HAP-1 (cell line): Measurements from ENCODE around the gene WWOX.

Source experiments
- DNase-seq, 2 experiments: peaks; one replicate each; pipeline ENCODE4 v3.0.0-alpha.2; 2016 to 2020; ENCODE audit warnings: low spot score in 2 of 2
- H3K27me3 ChIP-seq: fragments of 250-450 bp; sonication (Bioruptor Pico); 2 replicates; pipeline ENCODE4 v1.5.1; 2020; ENCODE audit warnings: low read depth, mild to moderate bottlenecking, moderate library complexity
- H3K36me3 ChIP-seq: fragments of 250-450 bp; sonication (Bioruptor Pico); replicated peaks from 2 replicates; pipeline ENCODE4 v1.5.1; 2020; ENCODE audit warnings: mild to moderate bottlenecking
- H3K4me1 ChIP-seq: fragments of 250-450 bp; sonication (Bioruptor Pico); 2 replicates; pipeline ENCODE4 v1.5.1; 2020; ENCODE audit warnings: mild to moderate bottlenecking
- H3K4me3 ChIP-seq: fragments of 250-450 bp; sonication (Bioruptor Pico); 2 replicates; pipeline ENCODE4 v1.5.1; 2020; ENCODE audit warnings: mild to moderate bottlenecking, moderate library complexity
- H3K9me3 ChIP-seq: fragments of 250-450 bp; sonication (Bioruptor Pico); 2 replicates; pipeline ENCODE4 v1.5.1; 2020; ENCODE audit warnings: mild to moderate bottlenecking, moderate library complexity
- in situ Hi-C: fragments of 300-500 bp; cut with MboI; formaldehyde crosslinking; loops from 3 replicates; pipeline ENCODE4 v1.14.3; 2020; ENCODE audit warnings: low sequenced_read_pairs, inconsistent platforms, mixed read lengths

Gene WWOX

DNA sequence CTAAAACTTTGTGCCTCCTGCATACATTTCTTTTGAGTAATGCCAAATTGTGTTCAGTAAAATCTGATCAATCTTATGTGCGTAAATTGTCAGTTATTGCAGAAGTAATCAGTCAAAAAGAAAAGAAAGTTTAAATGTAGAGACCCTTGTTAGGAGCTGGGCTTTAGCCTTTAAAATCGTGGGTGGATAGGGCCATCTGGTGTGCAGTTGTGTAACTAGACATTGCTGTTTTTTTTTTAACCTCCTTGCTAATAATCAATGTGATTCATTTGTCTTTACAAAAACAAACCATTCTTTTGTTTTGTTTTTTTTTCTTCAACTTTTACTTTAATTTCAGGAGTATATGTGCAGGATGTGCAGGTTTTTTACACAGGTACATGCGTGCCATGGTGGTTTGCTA, 5.3 kb upstream of the WWOX start:
- Histone ChIP-seq H3K36me3 (no peaks in the 10 kb centered on the region), H3K9me3 (peaks cover 4% of the 10 kb centered on the region; the same call in 1 of the 2 replicates), H3K4me3 (no peak overlapping the region), H3K4me1 (peaks cover 3% of the 10 kb centered on the region; the same call in 1 of the 2 replicates), H3K27me3 (peaks cover 13% of the 10 kb centered on the region; the same call in 1 of the 2 replicates)
- in situ Hi-C loops: no loop called here
- DNase-seq: no peak

DNA sequence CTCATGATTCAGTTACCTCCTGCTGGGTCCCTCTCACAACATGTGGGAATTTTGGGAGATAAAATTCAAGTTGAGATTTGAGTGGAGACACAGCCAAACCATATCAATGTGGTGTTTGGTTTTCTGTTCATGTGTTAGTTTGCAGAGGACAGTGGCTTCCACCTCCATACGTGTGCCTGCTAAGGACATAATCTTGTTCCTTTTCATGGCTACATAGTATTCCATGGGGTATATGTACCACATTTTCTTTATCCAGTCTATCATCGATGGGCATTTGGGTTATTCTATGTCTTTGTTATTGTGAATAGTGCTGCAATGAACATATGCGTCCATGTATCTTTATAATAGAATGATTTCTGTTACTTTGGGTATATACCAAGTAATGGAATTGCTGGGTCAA, 4.5 kb upstream of the WWOX start:
- DNase-seq: no peak
- in situ Hi-C loops: no loop called here
- Histone ChIP-seq H3K4me1 (peaks cover 3% of the 10 kb centered on the region; the same call in 1 of the 2 replicates), H3K4me3 (no peak overlapping the region), H3K27me3 (peaks cover 13% of the 10 kb centered on the region; the same call in 1 of the 2 replicates), H3K9me3 (peaks cover 4% of the 10 kb centered on the region; the same call in 1 of the 2 replicates), H3K36me3 (no peaks in the 10 kb centered on the region)

DNA sequence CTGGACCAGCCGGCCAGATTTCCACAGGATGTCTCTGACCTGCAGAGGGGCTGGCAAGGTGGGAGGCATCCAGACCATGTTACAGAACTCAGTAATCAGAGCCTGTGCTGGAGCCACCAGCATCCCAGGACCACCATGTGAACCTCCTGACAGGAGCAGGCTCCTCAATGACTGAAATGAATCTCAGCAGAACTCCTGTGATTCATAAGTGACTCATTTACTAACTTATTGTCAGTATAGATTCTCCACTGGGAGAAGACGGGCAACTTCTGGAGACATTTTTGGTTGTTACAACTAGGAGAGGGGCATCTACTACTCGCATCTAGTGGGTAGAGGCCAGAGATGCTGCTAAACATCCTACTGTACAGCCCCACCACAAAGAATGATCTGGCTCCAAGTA, 3.1 kb upstream of the WWOX start:
- H3K4me3 ChIP-seq: no peak overlapping the region
- peaks cover 13% of the 10 kb centered on the region; the same call in 1 of the 2 replicates for H3K27me3 ChIP-seq
- peaks cover 4% of the 10 kb centered on the region; the same call in 1 of the 2 replicates for H3K9me3 ChIP-seq
- H3K36me3 ChIP-seq: no peaks in the 10 kb centered on the region
- DNase-seq: no peak
- in situ Hi-C loops: no loop called here
- H3K4me1 ChIP-seq: peaks cover 9% of the 10 kb centered on the region

DNA sequence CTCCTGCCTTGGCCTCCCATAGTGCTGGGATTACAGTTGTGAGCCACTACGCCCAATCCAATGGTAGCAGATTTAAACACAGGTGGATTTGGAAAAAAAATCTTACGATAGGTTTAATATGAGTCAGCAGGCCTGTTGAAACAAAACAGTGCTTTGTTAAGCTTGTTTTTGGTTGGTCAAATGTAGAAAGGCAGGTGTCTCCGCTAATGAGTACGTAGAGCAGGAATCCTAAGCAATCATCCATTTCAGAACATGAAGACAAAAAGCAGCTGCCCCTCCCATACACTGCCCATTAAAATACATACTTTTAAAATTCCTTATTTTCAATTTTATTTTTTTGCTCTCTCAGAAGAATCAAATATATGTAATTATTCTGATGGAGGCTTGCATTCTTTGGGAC, 1.9 kb upstream of the WWOX start:
- no peak for DNase-seq
- Histone ChIP-seq H3K36me3 (no peaks in the 10 kb centered on the region), H3K27me3 (peaks cover 11% of the 10 kb centered on the region; the same call in 1 of the 2 replicates), H3K4me3 (no peak overlapping the region), H3K9me3 (peaks cover 4% of the 10 kb centered on the region; the same call in 1 of the 2 replicates), H3K4me1 (peaks cover 9% of the 10 kb centered on the region)
- in situ Hi-C loops: no loop called here

DNA sequence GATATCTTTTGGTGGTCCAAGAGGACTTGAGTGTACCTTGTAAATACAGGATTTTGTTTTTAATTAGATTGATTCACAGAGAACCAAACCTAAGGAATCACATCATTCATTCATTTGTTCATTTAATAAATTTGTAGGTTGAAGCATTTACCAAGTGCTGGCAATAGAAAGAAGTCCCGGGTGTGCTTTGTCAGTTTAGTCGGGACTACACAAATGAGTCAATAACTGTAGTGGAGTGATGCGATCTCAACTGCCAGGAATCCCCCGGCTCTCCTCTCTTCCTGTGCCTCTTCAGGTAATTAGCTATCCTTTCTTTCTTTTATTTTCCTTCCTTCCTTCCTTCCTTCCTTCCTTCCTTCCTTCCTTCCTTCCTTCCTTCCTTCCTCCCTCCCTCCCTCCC, 1.4 kb upstream of the WWOX start:
- in situ Hi-C loops: no loop called here
- Histone ChIP-seq H3K4me3 (no peak overlapping the region), H3K27me3 (peaks cover 7% of the 10 kb centered on the region; the same call in 1 of the 2 replicates), H3K9me3 (peaks cover 4% of the 10 kb centered on the region; the same call in 1 of the 2 replicates), H3K4me1 (peaks cover 9% of the 10 kb centered on the region), H3K36me3 (no peaks in the 10 kb centered on the region)
- no peak for DNase-seq

DNA sequence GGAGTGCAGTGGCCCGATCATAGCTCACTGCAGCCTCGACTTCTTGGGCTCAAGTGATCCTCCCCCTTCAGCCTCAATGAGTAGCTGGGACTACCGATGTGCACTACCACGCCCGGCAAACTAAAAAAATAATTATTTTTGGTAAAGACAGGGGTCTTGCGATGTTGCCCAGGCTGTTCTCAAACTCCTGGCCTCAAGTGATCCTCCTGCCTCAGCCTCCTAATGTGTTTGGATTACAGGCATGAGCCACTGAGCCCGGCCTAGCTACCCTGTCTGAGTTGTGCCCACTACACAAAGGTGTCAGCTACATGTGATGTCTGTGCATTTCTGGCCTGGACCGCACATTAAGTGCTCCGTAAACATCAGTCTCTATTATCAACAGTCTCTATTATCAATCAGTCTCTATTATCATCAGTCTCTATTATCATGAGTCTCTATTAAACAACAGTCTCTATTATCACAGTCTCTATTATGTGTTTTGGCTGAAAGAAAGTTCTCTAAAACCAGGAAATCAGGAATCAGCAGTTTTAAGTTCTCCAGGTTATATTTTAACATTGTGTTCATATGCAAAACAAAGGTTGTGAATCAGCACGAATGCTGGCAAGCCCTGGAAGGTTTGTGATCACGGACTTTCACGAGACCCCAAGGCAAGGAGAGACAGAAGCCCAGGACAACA, 721 bp upstream of the WWOX start:
- no peaks in the 10 kb centered on the region for H3K36me3 ChIP-seq
- peaks cover 9% of the 10 kb centered on the region for H3K4me1 ChIP-seq
- H3K27me3 ChIP-seq: peaks cover 4% of the 10 kb centered on the region; the same call in 1 of the 2 replicates
- peak overlapping the region; percentile 76 for H3K4me3 ChIP-seq
- DNase-seq: no peak
- in situ Hi-C loops: no loop called here
- peaks cover 4% of the 10 kb centered on the region; the same call in 1 of the 2 replicates for H3K9me3 ChIP-seq

DNA sequence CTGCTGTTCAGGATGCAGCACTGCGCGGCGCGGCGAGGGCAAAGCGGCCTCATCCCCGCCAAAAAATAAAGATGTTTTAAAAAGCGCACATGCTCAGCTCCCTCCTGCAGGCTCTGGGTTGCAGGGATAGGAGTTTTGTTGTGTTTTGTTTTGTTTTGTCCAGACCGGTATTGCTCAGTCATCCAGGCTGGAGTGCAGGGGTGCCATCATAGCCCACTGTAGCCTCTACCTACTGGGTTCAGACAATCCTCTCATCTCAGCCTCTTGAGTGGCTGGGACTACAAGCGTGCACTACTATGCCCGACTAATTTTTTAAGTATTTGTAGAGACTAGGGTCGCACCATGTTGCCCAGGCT, 636 bp downstream of the WWOX start:
- peak overlapping the region; percentile 76 for H3K4me3 ChIP-seq
- H3K27me3 ChIP-seq: no peaks in the 10 kb centered on the region
- H3K9me3 ChIP-seq: no peaks in the 10 kb centered on the region
- in situ Hi-C loops: loop anchor here (25.0 kb wide), 1 partner anchor 1512 kb away; the partner anchor contains the start of gene MAF
- H3K4me1 ChIP-seq: peaks cover 9% of the 10 kb centered on the region
- no peak for DNase-seq
- no peaks in the 10 kb centered on the region for H3K36me3 ChIP-seq

DNA sequence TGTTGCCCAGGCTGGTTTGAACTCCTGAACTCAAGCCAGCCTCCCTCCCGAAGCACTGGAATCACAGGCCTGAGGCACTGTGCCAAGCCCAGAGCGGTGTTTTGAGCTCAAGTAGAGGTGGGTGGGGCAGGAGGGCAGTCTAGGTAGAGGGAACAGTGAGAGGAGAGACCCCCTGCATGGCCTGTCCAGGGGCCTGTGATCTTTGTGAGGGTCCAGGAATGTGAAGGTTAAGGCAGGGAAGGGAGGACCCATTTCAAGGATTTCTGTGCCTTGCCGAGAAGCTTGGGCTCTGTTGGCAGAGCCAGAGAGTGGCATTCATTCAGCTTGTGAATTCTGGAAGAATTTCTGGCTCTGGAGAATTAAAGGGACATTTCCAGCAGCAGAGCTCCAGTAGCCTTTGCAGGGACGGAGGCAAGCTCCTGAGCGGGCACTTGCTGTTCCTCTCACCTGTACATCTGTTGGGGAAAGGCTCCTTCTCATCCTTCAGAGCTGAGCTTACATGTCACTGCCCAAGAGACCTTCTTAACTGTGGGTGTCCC, 2.7 kb downstream of the WWOX start:
- in situ Hi-C loops: loop anchor here (25.0 kb wide), 1 partner anchor 1510 kb away; the partner anchor contains the start of gene MAF
- H3K9me3 ChIP-seq: no peaks in the 10 kb centered on the region
- H3K4me3 ChIP-seq: no peak overlapping the region
- no peaks in the 10 kb centered on the region for H3K36me3 ChIP-seq
- H3K4me1 ChIP-seq: peaks cover 9% of the 10 kb centered on the region
- DNase-seq: no peak
- no peaks in the 10 kb centered on the region for H3K27me3 ChIP-seq

DNA sequence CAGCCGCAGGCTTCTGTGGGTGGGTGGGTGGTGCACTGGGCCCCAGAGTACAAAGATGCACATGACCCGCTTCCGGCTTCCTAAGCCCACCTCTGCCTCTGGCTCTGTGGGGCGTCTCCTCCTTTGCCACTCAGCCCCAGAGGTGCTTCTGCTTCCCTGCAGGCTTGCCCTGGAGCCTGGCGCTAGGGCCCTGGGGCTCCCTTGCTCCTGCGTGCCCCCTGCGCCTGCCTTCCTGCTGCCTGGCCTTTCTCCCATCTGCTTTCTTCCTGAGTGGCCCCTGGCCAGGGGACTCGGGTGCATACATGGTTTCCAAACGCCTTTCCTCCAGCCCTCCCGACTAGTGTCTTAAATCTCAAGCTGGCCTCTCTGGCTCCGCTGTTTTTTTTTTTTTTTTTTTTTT, 3.4 kb downstream of the WWOX start:
- in situ Hi-C loops: loop anchor here (25.0 kb wide), 1 partner anchor 1509 kb away; the partner anchor contains the start of gene MAF
- H3K9me3 ChIP-seq: no peaks in the 10 kb centered on the region
- H3K36me3 ChIP-seq: no peaks in the 10 kb centered on the region
- no peak for DNase-seq
- peaks cover 9% of the 10 kb centered on the region for H3K4me1 ChIP-seq
- no peaks in the 10 kb centered on the region for H3K27me3 ChIP-seq
- no peak overlapping the region for H3K4me3 ChIP-seq

DNA sequence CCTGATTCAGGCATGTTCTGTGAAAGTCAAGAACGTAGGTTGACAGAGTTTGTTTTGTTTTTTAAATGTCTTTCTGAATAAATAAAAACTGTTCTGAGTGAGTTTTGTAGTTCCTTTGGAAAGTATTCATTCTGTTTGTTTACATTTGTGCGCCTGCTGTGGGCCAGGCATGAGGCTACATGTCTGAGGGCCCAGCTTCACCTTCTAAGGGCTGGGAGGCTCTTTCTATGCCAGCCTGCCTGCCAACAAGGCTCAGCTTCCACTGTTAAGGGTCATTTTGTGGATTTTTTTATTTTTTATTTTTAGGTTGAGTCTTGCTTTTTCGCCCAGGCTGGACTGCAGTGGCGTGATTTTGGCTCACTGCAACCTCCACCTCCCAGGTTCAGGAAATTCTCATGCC, 6.1 kb downstream of the WWOX start:
- Histone ChIP-seq H3K27me3 (no peaks in the 10 kb centered on the region), H3K4me1 (peaks cover 2% of the 10 kb centered on the region; the same call in 1 of the 2 replicates), H3K9me3 (no peaks in the 10 kb centered on the region), H3K36me3 (no peaks in the 10 kb centered on the region), H3K4me3 (no peak overlapping the region)
- in situ Hi-C loops: loop anchor here (25.0 kb wide), 1 partner anchor 1507 kb away; the partner anchor contains the start of gene MAF
- DNase-seq: no peak

DNA sequence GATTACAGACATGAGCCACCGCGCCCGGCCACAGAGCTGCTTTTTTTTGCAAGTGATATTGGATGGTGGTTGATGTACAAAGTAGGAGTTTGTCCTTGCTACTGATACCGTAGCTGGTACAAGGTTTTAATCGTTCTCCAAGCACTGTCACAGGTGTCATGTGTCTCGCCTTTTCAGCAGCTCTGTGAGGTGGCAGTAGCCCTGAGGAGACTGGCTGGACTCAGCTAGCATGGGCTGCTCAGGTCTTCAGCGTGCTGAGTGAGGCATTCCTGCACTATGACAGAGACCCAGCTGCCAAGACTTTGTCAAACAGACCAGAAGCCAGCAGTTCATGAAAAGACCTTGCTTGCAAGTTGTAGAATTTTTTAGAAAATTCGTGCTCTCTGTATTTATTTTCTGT, 7.2 kb downstream of the WWOX start:
- in situ Hi-C loops: loop anchor here (25.0 kb wide), 1 partner anchor 1506 kb away; the partner anchor contains the start of gene MAF
- Histone ChIP-seq H3K9me3 (no peaks in the 10 kb centered on the region), H3K27me3 (no peaks in the 10 kb centered on the region), H3K4me3 (no peak overlapping the region), H3K4me1 (no peaks in the 10 kb centered on the region), H3K36me3 (no peaks in the 10 kb centered on the region)
- no peak for DNase-seq

DNA sequence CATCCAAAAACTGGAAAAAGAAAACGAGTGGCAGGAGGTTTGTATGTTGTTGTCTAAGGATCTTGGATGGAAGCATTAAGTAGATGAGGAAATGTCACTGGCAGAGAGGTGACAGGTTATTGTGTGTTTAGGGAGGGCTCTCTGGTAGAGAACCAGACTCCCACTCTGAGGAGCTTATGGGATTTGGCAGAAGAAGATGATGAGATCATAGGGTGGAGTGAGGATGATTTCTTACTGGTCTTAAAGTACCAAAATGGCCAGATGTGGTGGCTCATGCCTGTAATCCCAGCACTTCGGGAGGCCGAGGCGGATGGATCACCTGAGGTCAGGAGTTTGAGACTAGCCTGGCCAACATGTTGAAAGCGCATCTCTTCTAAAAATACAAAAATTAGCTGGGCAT, 9.0 kb downstream of the WWOX start:
- Histone ChIP-seq H3K36me3 (no peaks in the 10 kb centered on the region), H3K4me1 (no peaks in the 10 kb centered on the region), H3K4me3 (no peak overlapping the region), H3K27me3 (no peaks in the 10 kb centered on the region), H3K9me3 (no peaks in the 10 kb centered on the region)
- no peak for DNase-seq
- in situ Hi-C loops: loop anchor here (25.0 kb wide), 1 partner anchor 1504 kb away; the partner anchor contains the start of gene MAF

DNA sequence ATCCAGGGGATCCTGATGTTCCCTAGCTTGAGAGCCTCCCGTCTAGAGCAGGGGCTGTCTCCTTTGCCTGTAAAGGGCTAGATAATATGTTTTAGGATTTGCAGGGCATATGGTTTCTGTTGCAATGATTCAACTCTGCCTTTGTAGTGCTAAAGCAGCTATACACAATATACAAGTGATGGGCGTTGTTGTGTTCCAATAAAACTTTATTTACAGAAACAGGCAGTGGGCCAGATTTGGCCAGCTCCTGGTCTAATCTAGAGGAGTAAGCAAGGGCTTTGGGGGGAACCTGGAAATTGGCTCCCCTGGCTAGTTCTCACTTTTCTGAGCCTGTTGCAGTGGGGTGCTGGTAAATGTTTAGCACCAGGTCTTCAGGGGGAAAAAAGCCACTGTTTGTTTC, 13.8 kb downstream of the WWOX start:
- H3K9me3 ChIP-seq: no peaks in the 10 kb centered on the region
- no peaks in the 10 kb centered on the region for H3K4me1 ChIP-seq
- in situ Hi-C loops: loop anchor here (25.0 kb wide), 1 partner anchor 1499 kb away; the partner anchor contains the start of gene MAF
- H3K4me3 ChIP-seq: no peak overlapping the region
- H3K27me3 ChIP-seq: no peaks in the 10 kb centered on the region
- DNase-seq: no peak
- H3K36me3 ChIP-seq: peaks cover 14% of the 10 kb centered on the region

DNA sequence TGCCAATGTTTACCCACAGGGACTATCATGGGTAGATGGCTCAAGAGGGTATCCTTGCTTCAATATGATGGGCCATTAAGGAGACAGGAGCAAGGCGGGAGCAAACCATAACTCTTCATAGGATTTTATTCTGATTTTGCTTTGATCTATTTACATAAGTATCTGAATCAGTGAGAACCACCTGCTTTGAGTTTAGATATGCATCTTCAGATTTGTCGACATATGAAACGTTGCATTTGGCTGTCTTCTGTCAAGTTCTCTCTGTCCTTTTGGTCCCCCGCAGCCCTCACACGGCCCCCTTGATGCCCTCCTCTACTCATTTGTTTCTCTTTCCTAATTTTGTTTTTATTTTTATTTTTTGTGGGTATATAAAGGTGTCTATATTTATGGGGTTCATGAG, 16.2 kb downstream of the WWOX start:
- in situ Hi-C loops: loop anchor here (25.0 kb wide), 1 partner anchor 1497 kb away; the partner anchor contains the start of gene MAF
- Histone ChIP-seq H3K4me3 (no peak overlapping the region), H3K27me3 (no peaks in the 10 kb centered on the region), H3K9me3 (no peaks in the 10 kb centered on the region), H3K36me3 (peaks cover 17% of the 10 kb centered on the region), H3K4me1 (no peaks in the 10 kb centered on the region)
- DNase-seq: no peak
